HUES48 (cell line): ENCODE measurements around the gene PROM1.

Experiments used
- H3K27ac ChIP-seq: one replicate; pipeline ENCODE4 v1.7.0; 2013; ENCODE audit warnings: low read depth, low read length, inconsistent platforms
- H3K27me3 ChIP-seq: 2 replicates; pipeline ENCODE4 v1.6.1; 2013; ENCODE audit warnings: mild to moderate bottlenecking, low read length; ENCODE audit not compliant: control insufficient read depth, insufficient read depth
- H3K36me3 ChIP-seq: 2 replicates; pipeline ENCODE4 v1.6.1; 2013; ENCODE audit warnings: low read length; ENCODE audit not compliant: control insufficient read depth, insufficient read depth
- H3K4me1 ChIP-seq: 2 replicates; pipeline ENCODE4 v1.6.1; 2013; ENCODE audit warnings: mild to moderate bottlenecking, low read length; ENCODE audit not compliant: control insufficient read depth, insufficient read depth
- H3K4me3 ChIP-seq: 2 replicates; pipeline ENCODE4 v1.5.1; 2013; ENCODE audit warnings: mild to moderate bottlenecking, low read depth, low read length
- H3K9ac ChIP-seq: 2 replicates; pipeline ENCODE4 v1.6.1; 2013; ENCODE audit warnings: mild to moderate bottlenecking, low read depth, low read length, moderate library complexity
- H3K9me3 ChIP-seq: 2 replicates; pipeline ENCODE4 v1.6.1; 2013; ENCODE audit warnings: low read length; ENCODE audit not compliant: control insufficient read depth, insufficient read depth

Gene PROM1

GRCh38 chr4:16083241-16084191 lies at the start of gene PROM1:
TSS of gene PROM1 (minus strand) at chr4:16084023. CDS start at chr4:16075906, 8,117 bp downstream.
- Histone ChIP-seq H3K9me3 (no peaks in the 10 kb centered on the region), H3K4me1 (peaks cover 25% of the 10 kb centered on the region), H3K36me3 (peaks cover 6% of the 10 kb centered on the region; the same call in 1 of the 2 replicates), H3K4me3 (peak within 1 kb of the TSS; percentile 76), H3K9ac (peak within 1 kb of the TSS; percentile 79), H3K27me3 (peaks cover 44% of the 10 kb centered on the region), H3K27ac (no peak within 1 kb of the TSS)

GRCh38 chr4:16133406-16133805 lies 49.6 kb upstream of the PROM1 start:
- H3K4me1 ChIP-seq, result no peaks in the 10 kb centered on the region
- H3K27ac ChIP-seq, result no peak overlapping the region
- H3K9ac ChIP-seq, result no peak overlapping the region
- H3K36me3 ChIP-seq, result no peaks in the 10 kb centered on the region
- H3K4me3 ChIP-seq, result no peak overlapping the region
- peaks cover 7% of the 10 kb centered on the region; the same call in 1 of the 2 replicates for H3K9me3 ChIP-seq
- H3K27me3 ChIP-seq, result no peaks in the 10 kb centered on the region

- Histone ChIP-seq H3K9ac (no peak overlapping the region), H3K27me3 (no peaks in the 10 kb centered on the region), H3K27ac (no peak overlapping the region), H3K4me3 (no peak overlapping the region), H3K36me3 (no peaks in the 10 kb centered on the region), H3K9me3 (peaks cover 7% of the 10 kb centered on the region; the same call in 1 of the 2 replicates), H3K4me1 (no peaks in the 10 kb centered on the region)
Observed at GRCh38 chr4:16131293-16131692, 47.5 kb upstream of the PROM1 start.

GRCh38 chr4:16129336-16129735 lies 45.5 kb upstream of the PROM1 start:
- Histone ChIP-seq H3K27me3 (no peaks in the 10 kb centered on the region), H3K9me3 (no peaks in the 10 kb centered on the region), H3K27ac (no peak overlapping the region), H3K9ac (no peak overlapping the region), H3K4me1 (no peaks in the 10 kb centered on the region), H3K36me3 (no peaks in the 10 kb centered on the region), H3K4me3 (no peak overlapping the region)

- Histone ChIP-seq H3K4me3 (no peak overlapping the region), H3K9ac (no peak overlapping the region), H3K27me3 (no peaks in the 10 kb centered on the region), H3K36me3 (no peaks in the 10 kb centered on the region), H3K9me3 (no peaks in the 10 kb centered on the region), H3K4me1 (no peaks in the 10 kb centered on the region), H3K27ac (no peak overlapping the region)
Observed at GRCh38 chr4:16126714-16127113, 42.9 kb upstream of the PROM1 start.

GRCh38 chr4:16125571-16126445 lies 42.0 kb upstream of the PROM1 start:
- H3K4me1 ChIP-seq, result no peaks in the 10 kb centered on the region
- no peak overlapping the region for H3K27ac ChIP-seq

GRCh38 chr4:16124232-16124631 lies 40.4 kb upstream of the PROM1 start:
- Histone ChIP-seq H3K36me3 (no peaks in the 10 kb centered on the region), H3K4me1 (no peaks in the 10 kb centered on the region), H3K9me3 (no peaks in the 10 kb centered on the region), H3K4me3 (no peak overlapping the region), H3K9ac (no peak overlapping the region), H3K27me3 (no peaks in the 10 kb centered on the region), H3K27ac (no peak overlapping the region)

More at GRCh38 chr4:16125571-16126445, 42.0 kb upstream of the PROM1 start:
- Histone ChIP-seq H3K4me3 (no peak overlapping the region), H3K27me3 (no peaks in the 10 kb centered on the region), H3K9me3 (no peaks in the 10 kb centered on the region), H3K36me3 (no peaks in the 10 kb centered on the region), H3K9ac (no peak overlapping the region)

- Histone ChIP-seq H3K9ac (no peak overlapping the region), H3K36me3 (no peaks in the 10 kb centered on the region), H3K4me3 (no peak overlapping the region), H3K4me1 (no peaks in the 10 kb centered on the region), H3K27me3 (no peaks in the 10 kb centered on the region), H3K9me3 (no peaks in the 10 kb centered on the region), H3K27ac (no peak overlapping the region)
Observed at GRCh38 chr4:16123356-16124084, 39.7 kb upstream of the PROM1 start.

- Histone ChIP-seq H3K9ac (no peak overlapping the region), H3K9me3 (no peaks in the 10 kb centered on the region), H3K27me3 (no peaks in the 10 kb centered on the region), H3K27ac (no peak overlapping the region), H3K36me3 (no peaks in the 10 kb centered on the region), H3K4me1 (no peaks in the 10 kb centered on the region), H3K4me3 (no peak overlapping the region)
Observed at GRCh38 chr4:16122784-16123183, 39.0 kb upstream of the PROM1 start.

- Histone ChIP-seq H3K27ac (no peak overlapping the region), H3K9ac (no peak overlapping the region), H3K9me3 (no peaks in the 10 kb centered on the region), H3K36me3 (no peaks in the 10 kb centered on the region), H3K4me3 (no peak overlapping the region), H3K27me3 (no peaks in the 10 kb centered on the region), H3K4me1 (no peaks in the 10 kb centered on the region)
Observed at GRCh38 chr4:16122308-16122711, 38.5 kb upstream of the PROM1 start.
